ENCODE data around the gene GSTA4. TPM values are rescaled to one million over a fixed set of nuclear protein-coding genes. Genes with fewer than 3 reads are reported as not detected.

GSTA4 gene
- total RNA-seq, 1 experiment from 2014 or later = 30.8 TPM

GRCh38 chr6:53033764-53034163, 38.7 kb upstream of the GSTA4 start:
- ChIA-PET POLR2A (ENCODE audit: low non-redundant PET) (no interaction called here), CTCF (no interaction called here)
- H3K9me3 ChIP-seq (ENCODE audit: low read depth, low read length, poor library complexity, severe bottlenecking) = no peaks in the 10 kb centered on the region
- H3K27ac ChIP-seq (ENCODE audit: low read depth, low read length, poor library complexity, severe bottlenecking) = no peak overlapping the region
- no peaks in the 10 kb centered on the region for H3K4me1 ChIP-seq (ENCODE audit: insufficient read depth, low read length, poor library complexity, severe bottlenecking)
- no TSS peak for BruUV-seq (replicated peaks)
- H3K27me3 ChIP-seq (replicated peaks; ENCODE audit: insufficient read depth, low read depth, low read length, poor library complexity) = no peaks in the 10 kb centered on the region
- no peak for TF ChIP-seq EZH2 (IDR thresholded peaks at IDR 0.05; ENCODE audit: borderline replicate concordance, low read depth, low read length, poor library complexity, severe bottlenecking)
- intact Hi-C loops (cut with micrococcal nuclease; ENCODE audit: unreplicated experiment) = no loop called here
- H3K36me3 ChIP-seq (ENCODE audit: insufficient read depth, low read length, poor library complexity, severe bottlenecking) = peaks cover 7% of the 10 kb centered on the region
- DNase-seq (ENCODE audit: low spot score) = no peak
- no peak overlapping the region for H3K4me3 ChIP-seq (ENCODE audit: low read depth, low read length, poor library complexity, severe bottlenecking)

GRCh38 chr6:53032849-53033248, 37.8 kb upstream of the GSTA4 start:
- no peak for DNase-seq (ENCODE audit: low spot score)
- H3K9me3 ChIP-seq (ENCODE audit: low read depth, low read length, poor library complexity, severe bottlenecking) = no peaks in the 10 kb centered on the region
- CTCF ChIA-PET = no interaction called here
- H3K27ac ChIP-seq (ENCODE audit: low read depth, low read length, poor library complexity, severe bottlenecking) = no peak overlapping the region
- peaks cover 7% of the 10 kb centered on the region for H3K36me3 ChIP-seq (ENCODE audit: insufficient read depth, low read length, poor library complexity, severe bottlenecking)
- H3K4me1 ChIP-seq (ENCODE audit: insufficient read depth, low read length, poor library complexity, severe bottlenecking) = no peaks in the 10 kb centered on the region
- H3K4me3 ChIP-seq (ENCODE audit: low read depth, low read length, poor library complexity, severe bottlenecking) = no peak overlapping the region
- intact Hi-C loops (cut with micrococcal nuclease; ENCODE audit: unreplicated experiment) = no loop called here
- POLR2A ChIA-PET (ENCODE audit: low non-redundant PET) = no interaction called here
- H3K27me3 ChIP-seq (replicated peaks; ENCODE audit: insufficient read depth, low read depth, low read length, poor library complexity) = no peaks in the 10 kb centered on the region
- no TSS peak for BruUV-seq (replicated peaks)
- TF ChIP-seq CTCF (conservative IDR thresholded peaks at IDR 0.05; ENCODE audit: low read depth, low read length) (no peak), EZH2 (IDR thresholded peaks at IDR 0.05; ENCODE audit: borderline replicate concordance, low read depth, low read length, poor library complexity, severe bottlenecking) (no peak)

- CTCF ChIA-PET = no interaction called here
- intact Hi-C loops (cut with micrococcal nuclease; ENCODE audit: unreplicated experiment) = no loop called here
- H3K27me3 ChIP-seq (replicated peaks; ENCODE audit: insufficient read depth, low read depth, low read length, poor library complexity) = no peaks in the 10 kb centered on the region
These were observed 36.2 kb upstream of the GSTA4 start for GRCh38 chr6:53031281-53031680.

More at GRCh38 chr6:53031281-53031680, 36.2 kb upstream of the GSTA4 start:
- no TSS peak for BruUV-seq (replicated peaks)
- H3K9me3 ChIP-seq (ENCODE audit: low read depth, low read length, poor library complexity, severe bottlenecking) = no peaks in the 10 kb centered on the region
- H3K4me3 ChIP-seq (ENCODE audit: low read depth, low read length, poor library complexity, severe bottlenecking) = no peak overlapping the region
- no peak for TF ChIP-seq EZH2 (IDR thresholded peaks at IDR 0.05; ENCODE audit: borderline replicate concordance, low read depth, low read length, poor library complexity, severe bottlenecking)
- TF ChIP-seq CTCF (conservative IDR thresholded peaks at IDR 0.05; ENCODE audit: low read depth, low read length) = no peak
- peaks cover 7% of the 10 kb centered on the region for H3K36me3 ChIP-seq (ENCODE audit: insufficient read depth, low read length, poor library complexity, severe bottlenecking)
- POLR2A ChIA-PET (ENCODE audit: low non-redundant PET) = no interaction called here
- no peak for DNase-seq (ENCODE audit: low spot score)
- no peak overlapping the region for H3K27ac ChIP-seq (ENCODE audit: low read depth, low read length, poor library complexity, severe bottlenecking)
- H3K4me1 ChIP-seq (ENCODE audit: insufficient read depth, low read length, poor library complexity, severe bottlenecking) = no peaks in the 10 kb centered on the region
